GM18507 (cell line): Measurements from ENCODE around the gene CNDP2.
A peak's percentile ranks its signal among the peaks of the same experiment; 100 is the strongest.

Source experiments
- DNase-seq: peaks from one replicate; pipeline ENCODE4 v3.0.0; 2011; ENCODE audit warnings: low read depth; ENCODE audit not compliant: insufficient read length; ENCODE audit errors: extremely low spot score
- FAIRE-seq: peaks from 2 replicates; lab custom pipeline; 2011; peaks lifted over from hg19 to GRCh38; lab: Jason Lieb, UNC

The CNDP2 gene

DNA sequence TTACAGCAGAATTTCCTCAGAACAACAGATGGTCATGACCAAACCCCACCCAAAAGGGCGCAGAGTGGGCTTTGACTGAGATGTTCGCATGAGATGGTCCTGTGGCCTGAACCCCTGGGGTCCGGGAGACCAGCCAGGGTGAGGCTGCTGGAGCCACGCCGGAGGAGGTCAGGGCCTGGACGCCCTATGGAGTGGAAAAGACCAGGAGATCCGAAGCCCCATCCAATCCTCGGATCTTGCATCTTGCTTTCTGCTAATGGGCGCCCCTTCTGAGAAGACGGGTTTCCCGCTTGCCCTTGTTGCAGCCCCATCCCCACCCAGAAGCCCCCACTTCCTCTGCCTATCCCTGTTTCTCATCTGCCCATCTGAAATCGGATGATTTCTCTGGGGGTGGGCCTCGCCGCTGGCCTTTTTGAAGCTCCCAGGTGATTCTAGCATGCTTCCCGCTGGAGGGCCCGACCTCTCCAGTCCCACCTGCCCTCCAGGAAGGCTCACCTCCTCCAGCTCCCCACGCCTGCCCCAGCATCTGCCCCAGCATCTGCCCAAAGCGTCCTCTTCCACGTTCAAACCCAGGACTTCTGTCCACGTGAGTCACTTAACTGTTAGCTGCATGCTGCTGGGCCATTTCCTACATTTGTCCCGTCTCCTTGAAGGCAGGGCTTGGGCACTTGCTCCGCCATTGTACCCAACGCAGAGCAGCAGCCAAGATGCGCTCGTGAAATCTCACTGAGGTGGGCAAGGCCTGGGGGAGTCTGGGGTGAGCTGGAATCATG, 33.8 kb downstream of the CNDP2 start:
- DNase-seq: no peak
- no peak for FAIRE-seq

DNA sequence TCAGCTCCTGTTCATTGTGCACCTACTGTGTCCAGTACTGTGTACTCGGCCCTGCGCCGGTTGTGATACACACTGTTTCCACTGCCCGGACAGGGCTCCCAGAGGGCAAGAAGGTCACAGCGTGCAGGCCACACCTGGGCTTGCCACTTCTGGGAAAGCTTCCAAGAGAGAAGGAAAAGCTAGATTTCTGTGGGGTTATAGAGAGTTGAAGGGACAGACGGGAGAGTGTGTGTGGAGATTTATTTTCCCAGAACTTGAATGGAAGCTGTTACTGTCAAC, 34.4 kb downstream of the CNDP2 start:
- FAIRE-seq: no peak
- DNase-seq: no peak

DNA sequence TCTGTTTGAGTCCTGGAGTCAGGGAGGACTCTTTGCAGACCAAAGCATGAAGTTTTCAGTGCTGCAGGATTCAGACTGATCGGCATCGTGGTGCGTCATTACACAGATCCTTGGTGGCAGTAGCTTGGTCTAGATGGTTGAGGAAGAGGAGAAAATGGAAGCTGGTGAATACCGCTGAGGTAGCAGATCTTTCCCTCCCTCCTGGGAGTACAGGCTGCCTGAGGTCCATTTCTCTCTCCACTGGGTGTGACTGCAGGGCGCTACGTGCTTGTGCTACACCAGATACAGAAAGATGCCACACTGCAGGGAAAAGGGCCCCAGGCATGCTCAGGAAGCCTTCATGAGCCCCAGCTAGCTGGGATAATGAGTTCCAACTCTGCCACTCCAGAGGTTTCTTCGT, 34.9 kb downstream of the CNDP2 start:
- FAIRE-seq (no peak), DNase-seq (no peak)

DNA sequence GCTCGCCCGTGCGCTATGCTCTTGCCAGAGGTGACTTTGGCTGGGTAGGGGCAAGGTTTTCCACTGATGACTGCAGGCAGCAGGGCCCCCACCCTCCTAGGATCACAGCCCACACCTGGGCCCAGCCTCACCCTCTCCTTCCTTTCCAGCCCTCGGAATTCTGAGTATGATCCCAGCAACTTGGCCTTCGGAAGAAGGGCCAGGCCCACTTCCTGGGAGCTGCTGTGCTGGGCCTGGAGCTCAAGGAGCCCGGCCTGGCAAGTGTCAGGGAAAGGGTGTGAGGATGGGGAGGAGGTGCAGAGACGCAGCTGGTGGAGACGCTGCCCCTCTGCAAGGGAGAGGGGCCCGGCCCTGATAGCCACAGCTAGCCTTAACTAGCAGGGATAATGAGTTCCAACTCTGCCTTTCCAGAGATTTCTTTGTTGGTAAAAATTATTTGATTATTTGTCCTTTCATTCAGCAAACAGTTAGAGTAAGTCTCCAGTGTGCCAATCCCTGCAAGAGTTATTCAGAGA, 36.4 kb downstream of the CNDP2 start:
- no peak for FAIRE-seq
- no peak for DNase-seq

DNA sequence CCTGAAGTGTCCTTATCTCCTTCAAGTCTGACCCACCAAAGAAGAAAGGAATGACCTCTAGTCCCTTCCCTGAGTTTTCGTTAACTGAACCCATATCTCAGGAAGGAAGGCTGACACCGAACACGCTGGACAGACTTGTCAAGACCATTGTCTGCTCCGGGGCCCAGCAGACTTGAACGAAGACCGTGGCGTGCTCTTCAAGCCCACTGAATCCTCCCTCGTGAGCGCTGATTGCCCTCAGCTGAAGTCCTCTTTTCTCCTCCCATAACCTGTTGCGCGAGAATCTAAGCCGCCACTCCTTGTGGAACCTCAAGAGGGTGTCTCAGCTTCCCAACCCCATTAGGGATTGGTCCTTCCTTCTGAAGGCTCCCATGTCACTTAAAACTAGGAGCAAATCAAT, 37.5 kb downstream of the CNDP2 start:
- DNase-seq (no peak), FAIRE-seq (no peak)

DNA sequence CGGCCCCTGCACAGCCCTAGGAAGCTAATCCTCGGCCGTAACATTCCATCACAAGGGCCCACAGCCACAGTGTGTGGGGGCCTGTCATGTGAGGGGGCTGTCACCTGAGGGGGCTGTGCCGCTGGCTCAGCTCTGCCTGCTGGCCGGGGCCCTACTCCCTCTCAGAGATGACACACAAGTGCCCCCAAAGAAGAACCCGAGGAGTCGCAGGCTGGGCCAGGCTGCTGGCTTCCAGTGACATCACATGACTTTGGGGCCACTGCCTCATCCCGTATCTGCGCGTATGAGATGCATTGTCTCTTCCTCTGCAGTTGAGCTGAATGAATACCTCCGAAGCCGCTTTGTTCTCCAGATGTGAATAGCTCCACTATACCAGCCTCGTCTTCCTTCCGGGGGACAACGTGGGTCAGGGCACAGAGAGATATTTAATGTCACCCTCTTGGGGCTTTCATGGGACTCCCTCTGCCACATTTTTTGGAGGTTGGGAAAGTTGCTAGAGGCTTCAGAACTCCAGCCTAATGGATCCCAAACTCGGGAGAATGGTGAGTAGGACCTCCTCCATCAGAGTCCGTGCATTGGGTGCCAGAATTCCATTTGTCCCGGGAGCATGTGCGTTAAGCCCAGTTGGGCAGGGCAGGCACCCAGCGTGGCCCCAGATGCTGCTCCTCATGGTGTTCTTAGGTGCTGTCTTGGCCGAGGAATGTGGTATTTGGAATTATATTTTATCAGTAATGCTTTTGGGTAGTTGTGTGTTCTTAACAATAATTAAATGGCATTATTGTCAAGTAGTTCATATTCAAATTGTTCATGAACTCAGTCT, 38.2 kb downstream of the CNDP2 start, which contains the start of gene CNDP1:
CNDP1 (plus strand) TSS at position 351 of the 820 bp plus-strand sequence; CDS start at position 519, 168 bp downstream.
- FAIRE-seq (no peak), DNase-seq (no peak)

DNA sequence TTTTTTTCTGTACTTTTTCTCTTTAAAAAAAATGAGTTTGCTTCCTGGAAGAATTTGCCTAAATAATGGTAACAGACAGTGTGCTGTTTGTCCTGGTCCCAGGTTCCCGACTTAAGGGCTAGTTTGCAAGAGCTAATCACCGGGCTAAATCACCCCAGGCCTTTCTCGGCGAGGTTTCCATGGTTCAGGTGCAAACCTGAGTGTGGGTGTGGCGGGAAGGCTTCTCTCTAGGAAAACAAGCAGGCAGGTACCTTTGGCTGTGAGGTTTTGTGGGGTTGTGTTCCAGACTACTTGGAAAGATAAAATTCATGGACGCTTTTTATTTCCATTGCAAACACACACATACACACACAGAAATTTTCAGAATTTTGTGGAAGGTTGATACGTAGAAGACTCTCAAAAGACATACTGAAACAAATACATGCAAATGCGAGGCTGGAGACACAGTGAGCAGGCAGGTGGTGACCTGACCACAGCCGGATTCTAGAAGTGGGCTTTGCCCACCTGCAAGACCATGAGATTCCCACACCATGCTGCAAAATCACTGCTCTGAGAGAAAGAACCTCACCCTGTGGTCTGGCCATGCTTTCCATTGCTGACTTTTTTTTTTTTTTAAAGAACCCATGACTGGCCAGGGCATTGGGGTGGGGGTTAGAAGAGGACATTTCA, 39.0 kb downstream of the CNDP2 start:
- peak; percentile 9 for FAIRE-seq

DNA sequence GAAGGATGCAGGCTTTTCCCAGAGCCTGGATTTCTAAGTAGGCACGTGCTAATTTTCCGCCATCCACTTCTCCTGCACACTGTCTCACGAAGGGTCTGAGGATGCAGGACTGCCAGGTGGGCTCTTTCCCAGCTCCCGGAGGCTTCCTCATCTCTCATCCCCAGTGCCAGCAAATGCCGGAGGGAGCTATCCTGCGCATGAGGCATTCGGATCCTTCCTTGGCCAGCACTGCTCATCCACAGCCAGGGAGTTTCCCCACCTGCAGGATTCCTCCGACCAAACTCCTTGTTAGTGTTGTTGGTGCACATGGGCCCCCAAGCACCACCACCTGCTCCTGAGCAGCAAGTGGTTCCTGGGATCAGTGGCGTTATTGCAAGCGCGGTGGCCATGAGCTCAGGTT, 43.1 kb downstream of the CNDP2 start:
- DNase-seq (no peak), FAIRE-seq (no peak)

More for the DNA sequence above, 39.0 kb downstream of the CNDP2 start:
- no peak for DNase-seq

DNA sequence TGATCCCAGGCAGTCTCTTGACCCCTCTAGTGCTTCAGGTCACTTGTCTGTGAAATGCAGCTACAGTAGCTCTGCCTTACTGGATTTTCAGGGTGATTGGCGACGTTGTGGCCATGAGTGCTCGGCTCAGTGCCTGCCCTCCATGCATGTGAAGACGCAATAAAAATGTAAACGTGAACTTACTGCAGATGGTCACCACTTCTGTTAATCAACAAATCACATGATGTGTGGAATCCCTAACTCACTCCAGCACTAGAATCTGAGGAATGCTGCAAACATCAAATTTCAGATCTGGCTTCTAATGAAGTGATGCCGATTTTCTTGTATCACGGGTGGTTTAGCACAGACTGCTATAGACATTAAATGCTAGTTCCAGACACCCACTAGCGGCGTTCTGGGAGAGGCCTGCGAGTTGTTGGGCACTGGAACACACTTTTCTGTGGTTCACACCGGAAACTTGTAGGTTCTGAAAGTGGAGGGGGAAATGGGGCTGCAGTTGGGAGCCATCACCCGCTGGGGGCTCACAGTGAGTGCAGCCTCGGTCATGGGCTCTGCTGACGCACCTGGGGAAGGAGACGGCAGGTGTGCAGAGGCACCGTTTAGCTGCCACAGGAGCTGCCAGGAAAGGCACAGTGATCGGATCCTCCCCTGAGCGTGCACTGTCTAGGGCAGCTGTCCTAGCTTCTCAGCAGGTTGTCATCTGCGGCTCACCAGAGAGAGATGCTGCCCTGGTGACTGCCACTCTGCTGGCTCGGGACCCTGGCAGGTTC, 44.7 kb downstream of the CNDP2 start:
- no peak for FAIRE-seq
- no peak for DNase-seq

DNA sequence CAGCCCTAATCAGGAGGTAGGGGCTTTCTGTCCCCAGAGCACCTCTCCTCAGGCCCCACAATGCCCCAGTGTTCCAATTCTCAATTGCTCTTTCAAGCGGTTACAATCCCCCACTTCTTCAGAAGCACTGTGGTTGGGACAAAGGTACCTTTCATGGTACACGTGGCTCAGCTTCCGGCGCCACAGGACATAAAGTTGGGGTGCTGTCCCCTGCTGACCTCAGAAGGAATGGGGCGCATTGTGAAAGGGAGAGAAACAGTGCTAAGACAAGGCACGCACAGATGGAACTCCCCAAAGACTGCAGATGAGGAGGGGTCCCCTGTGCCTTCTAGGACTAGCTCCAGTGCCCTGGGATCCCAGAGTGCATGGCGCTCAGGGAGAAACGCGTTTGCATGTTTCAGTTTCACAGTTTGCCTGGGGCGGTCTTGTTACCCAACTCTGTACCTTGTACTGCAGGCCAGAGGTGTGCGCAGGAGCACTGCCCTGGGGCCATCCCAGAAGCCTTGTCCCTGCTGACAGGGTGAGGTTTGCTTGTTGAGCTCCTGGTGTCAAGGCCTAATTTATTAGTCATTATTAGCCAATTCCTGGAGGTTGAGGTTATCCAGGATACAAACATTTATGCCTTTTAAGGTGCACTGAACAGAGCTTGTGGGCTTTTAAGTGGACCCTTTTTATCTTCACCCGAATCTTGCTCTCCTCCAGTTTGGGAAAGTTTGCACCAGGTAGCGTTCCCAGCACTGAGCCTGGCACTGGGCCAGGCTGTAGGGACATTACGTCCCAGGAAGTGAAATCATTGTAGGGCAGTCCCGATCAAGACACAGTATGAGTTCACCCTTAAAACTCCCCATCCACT, 45.8 kb downstream of the CNDP2 start:
- no peak for DNase-seq
- no peak for FAIRE-seq

DNA sequence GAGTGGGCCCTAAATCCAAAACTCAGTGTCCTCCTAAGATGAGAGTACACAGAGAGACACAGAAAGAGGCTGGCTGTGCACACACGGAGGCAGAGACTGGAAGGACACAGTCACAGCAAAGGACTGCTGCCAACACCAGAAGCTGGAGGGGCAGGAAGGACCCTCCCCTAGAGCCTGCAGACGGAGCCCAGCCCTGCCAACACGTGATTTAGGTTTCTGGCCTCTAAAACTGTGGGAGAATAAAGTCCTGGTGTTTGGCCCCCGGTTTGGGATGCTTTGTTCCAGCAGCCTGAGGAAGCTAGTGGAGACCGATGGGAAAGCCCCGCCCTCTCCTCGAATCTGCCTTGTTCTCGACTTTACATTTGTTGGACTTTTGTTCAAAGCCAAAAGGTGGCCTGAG, 48.7 kb downstream of the CNDP2 start:
- DNase-seq (no peak), FAIRE-seq (no peak)

DNA sequence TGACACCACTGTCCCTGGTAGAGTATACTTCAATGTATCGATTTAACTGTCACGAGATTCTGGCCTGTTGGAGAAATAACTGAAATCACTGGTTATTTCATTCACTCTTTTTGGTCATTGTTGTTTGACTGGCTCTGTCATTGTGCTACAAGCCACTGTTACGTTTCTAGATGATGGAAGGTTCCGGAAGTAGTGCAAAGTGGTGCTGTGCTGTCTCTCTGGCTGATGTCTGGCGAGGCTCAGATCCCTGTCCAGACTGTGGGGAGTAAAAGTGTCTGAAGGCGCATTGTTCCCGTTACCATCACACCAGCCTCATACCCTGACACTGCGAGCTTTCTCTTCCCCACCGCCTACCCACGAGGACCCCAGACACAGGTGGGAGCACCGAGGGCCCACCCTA, 49.8 kb downstream of the CNDP2 start:
- FAIRE-seq (no peak), DNase-seq (no peak)

DNA sequence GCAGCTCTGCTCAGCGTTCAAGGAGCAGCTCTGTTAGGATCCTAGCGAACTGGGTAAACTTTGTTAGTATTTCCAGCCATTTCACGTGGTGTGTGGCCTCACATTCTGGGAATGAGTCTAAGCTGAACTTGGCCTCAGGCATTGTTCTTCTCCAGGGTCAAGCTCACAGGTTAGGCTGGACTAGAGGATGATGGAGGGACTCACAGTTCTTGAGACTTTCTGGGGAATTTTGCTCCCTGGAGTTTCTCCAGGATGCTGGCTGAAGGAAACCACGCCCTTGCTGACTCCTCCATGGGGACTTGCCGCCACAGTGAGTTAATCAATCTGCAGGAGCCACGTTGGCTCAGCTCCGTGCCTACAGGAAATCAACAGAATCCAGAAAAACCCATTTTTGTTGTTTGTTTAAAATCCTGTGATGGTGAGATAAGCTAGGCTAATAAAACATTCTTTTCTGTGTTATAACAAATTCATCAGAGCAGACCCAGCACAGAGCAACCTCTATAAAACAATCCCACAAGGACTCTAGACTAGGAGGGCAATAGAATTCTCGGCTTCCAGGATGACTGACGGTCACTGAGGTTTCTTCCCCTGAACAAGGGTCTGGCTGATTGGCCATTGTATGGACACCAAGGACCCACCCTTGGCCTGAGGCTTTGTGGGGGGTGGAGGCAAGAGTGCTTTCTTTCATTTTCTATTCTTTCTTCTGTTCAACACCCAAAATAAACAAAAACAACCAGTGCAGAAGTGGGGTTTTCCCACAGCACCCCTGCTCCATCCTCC, 50.8 kb downstream of the CNDP2 start:
- FAIRE-seq: no peak

DNA sequence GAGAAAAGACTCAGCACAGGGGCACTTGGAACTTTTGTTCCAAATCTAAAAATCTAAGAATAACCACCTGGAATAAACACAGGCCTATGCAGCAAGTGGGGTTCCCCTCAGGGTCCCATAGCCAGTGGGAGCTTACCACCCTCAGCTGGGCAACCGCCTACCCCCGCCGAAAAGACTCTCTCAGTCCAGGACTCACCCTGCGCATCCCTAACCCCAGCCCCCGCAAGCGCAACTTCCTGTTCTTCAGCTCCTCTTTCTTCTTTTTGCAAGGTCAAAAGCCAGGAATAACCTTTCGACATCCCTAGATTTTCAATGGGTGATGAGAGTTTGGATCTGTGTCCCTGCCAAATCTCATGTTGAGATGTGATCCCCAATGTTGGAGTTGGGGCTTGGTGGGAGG, 51.7 kb downstream of the CNDP2 start:
- no peak for DNase-seq
- no peak for FAIRE-seq

More for the DNA sequence above, 50.8 kb downstream of the CNDP2 start:
- DNase-seq: no peak

DNA sequence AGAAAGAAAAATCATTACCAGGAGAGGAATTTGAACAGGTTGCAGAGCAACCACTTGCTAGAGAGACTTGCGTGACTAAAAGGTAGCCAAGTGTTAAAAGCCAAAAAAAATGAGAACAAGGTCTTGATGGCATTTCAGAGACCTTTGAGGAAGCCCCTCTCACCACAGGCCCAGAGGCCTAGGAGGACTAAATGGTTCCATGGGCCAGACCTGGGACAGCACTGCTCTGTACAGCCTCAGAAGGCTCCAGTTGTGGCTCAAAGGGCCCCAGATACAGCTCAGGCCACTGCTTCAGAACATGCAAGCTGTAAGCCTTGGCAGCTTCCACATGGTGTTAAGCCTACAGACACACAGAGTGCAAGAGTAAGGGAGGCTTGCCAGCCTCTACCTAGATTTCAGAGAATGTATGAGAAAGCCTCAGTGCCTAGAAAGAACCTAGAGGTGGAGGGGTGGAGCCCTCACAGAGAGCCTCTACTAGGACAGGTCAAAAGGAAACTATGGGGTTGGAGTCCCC, 53.5 kb downstream of the CNDP2 start:
- FAIRE-seq (no peak), DNase-seq (no peak)

DNA sequence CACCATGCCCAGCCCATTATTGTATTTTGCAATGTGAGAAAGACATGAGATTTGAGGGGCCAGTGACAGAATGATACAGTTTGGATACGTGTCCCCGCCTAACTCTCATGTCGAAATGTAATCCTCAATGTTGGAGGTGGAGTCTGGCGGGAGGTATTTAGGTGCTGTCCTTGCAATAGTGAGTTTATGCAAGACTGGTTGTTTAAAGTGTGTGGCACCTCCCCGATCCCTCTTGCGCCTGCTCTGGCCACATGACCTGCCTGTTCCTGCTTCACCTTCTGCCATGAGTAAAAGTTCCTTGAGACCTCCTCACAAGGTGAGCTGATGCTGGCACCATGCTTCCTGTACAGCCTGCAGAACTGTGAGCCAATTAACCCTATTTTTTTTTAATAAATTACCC, 54.7 kb downstream of the CNDP2 start:
- FAIRE-seq (no peak), DNase-seq (no peak)

DNA sequence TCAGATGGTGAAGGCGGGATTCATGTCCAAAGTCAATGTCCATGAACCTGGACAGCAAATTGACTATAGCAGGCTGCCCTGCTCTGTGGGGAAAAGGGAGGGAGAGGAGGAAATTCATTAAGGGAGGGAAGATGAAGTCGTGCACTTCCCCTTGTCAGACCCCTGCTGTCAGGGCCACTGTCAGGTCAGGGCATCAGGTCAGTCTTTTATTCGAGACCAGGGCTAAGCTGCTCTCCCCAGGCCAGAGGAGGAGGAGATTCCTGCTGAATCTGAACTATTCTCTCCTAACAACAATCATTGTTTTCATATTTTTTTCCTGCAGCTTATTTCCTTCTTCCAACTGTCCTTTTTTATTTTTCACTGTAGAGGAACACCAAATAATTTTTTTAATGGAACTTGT, 55.3 kb downstream of the CNDP2 start:
- DNase-seq (no peak), FAIRE-seq (no peak)
